Neutrophil (primary cell): ENCODE measurements around the gene TREM1.

Experiments
- H3K27ac ChIP-seq: fragments of 200-600 bp; sonication (generic); 2 replicates; pipeline ENCODE4 v1.5.1; 2016; ENCODE audit warnings: mild to moderate bottlenecking, moderate library complexity
- H3K27me3 ChIP-seq: fragments of 200-600 bp; sonication (generic); 2 replicates; pipeline ENCODE4 v1.6.0; 2016; ENCODE audit warnings: mild to moderate bottlenecking
- H3K36me3 ChIP-seq: fragments of 200-600 bp; sonication (generic); 2 replicates; pipeline ENCODE4 v1.5.1; 2017
- H3K4me1 ChIP-seq, 2 experiments: fragments of 200-600 bp in 1 of 2; sonication (generic) in 1 of 2; 1 replicate in 1 of 2; 2 replicates in 1 of 2; pipeline versions ENCODE4 v1.5.1 to v1.6.1; 2013 to 2016; ENCODE audit warnings: low read depth in 1 of 2, low read length in 1 of 2, mild to moderate bottlenecking in 1 of 2, moderate library complexity in 1 of 2; ENCODE audit not compliant: control insufficient read depth in 1 of 2, insufficient read depth in 1 of 2
- H3K4me3 ChIP-seq, 2 experiments: fragments of 200-600 bp in 1 of 2; sonication (generic) in 1 of 2; 1 replicate in 1 of 2; 2 replicates in 1 of 2; pipeline ENCODE4 v1.5.1; 2013 to 2016; ENCODE audit warnings: low read depth in 1 of 2, low read length in 1 of 2, mild to moderate bottlenecking in 1 of 2, moderate library complexity in 1 of 2
- H3K9me3 ChIP-seq: fragments of 200-600 bp; sonication (generic); 2 replicates; pipeline ENCODE4 v1.5.1; 2016
- CTCF ChIP-seq: fragments of 200-600 bp; sonication (generic); IDR thresholded peaks from 2 replicates; pipeline ENCODE4 v1.5.1; 2016; ENCODE audit warnings: antibody characterized with exemption

Gene TREM1

DNA sequence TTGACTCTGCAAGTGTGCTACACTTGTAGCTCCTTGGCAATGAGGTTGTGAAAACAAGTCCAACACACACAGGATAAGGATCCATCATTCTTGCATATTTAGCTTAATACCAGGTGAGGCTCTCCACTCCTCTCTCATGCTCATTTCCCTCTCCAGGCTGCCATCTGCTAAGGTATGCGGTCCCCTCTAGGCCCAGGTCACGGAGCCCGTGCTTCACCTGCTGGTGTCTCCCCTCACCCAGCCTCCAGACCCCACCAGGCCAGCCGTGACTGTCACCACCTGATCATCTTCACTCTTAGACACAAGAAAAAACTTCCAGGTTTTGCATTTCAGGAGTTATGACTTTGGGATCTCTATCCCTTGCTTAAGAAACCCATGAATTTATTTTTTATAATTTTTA is 34.7 kb upstream of the TREM1 start:
- no peak for TF ChIP-seq CTCF
- Histone ChIP-seq H3K27ac (no peak overlapping the region), H3K27me3 (peaks cover 32% of the 10 kb centered on the region), H3K36me3 (no peaks in the 10 kb centered on the region), H3K4me1 (peaks cover 9 to 10% of the 10 kb centered on the region in 2 experiments), H3K4me3 (no peak overlapping the region), H3K9me3 (no peaks in the 10 kb centered on the region)

DNA sequence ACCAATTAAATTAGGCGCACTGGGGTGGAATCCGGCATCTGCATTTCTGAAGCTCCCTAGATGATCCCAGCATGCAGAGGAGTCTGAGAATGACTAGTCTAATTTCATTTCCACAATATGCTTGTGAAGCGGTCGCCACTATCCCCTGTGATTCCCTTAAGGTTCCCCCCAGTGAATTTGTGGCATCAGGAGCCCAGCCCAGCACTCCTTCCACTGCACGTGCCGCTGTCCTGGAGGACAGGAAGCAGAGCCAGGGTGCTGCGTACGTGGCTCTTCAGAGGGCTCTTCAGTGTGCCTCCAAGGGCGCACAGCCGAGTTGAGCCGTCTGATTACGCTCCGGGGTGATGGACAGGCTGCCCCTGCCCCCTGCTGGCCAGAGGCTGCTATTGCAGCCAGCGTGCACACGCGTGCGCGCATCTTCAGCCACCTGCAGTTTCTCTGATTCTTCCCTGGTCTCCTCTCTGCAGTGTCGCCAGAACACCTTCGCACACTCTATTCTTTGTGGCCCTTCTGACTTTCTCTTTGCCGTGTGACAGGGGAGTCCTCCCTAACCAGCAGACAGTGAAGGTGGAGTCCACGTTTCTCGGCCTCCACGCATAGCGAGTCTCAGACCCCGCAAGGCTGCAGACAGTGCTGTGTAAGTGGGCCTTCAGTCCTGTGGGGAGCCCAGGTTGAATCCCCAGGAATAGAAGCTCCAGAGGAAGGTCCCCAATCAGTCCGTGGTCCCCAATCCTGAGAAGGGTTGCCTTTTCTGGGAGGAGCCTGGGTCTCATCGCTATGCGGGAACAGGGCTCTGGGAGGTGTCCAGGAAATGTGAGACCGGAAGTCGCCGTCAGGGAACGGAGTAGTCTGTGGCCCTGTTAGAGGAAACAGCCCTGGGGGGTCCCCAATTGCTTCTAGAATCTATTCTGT is 32.4 kb upstream of the TREM1 start:
- Histone ChIP-seq H3K27ac (peak overlapping the region; percentile 48), H3K4me3 (peak overlapping the region; percentile 45 to 49), H3K4me1 (peaks cover 9 to 10% of the 10 kb centered on the region in 2 experiments), H3K27me3 (peaks cover 33% of the 10 kb centered on the region), H3K9me3 (no peaks in the 10 kb centered on the region), H3K36me3 (no peaks in the 10 kb centered on the region)
- peak; percentile 99 for TF ChIP-seq CTCF

- Histone ChIP-seq H3K27ac (peak overlapping the region; percentile 48), H3K9me3 (no peaks in the 10 kb centered on the region), H3K4me1 (peaks cover 9 to 10% of the 10 kb centered on the region in 2 experiments), H3K36me3 (no peaks in the 10 kb centered on the region), H3K4me3 (peak overlapping the region; percentile 45 to 49), H3K27me3 (peaks cover 39% of the 10 kb centered on the region)
- no peak for TF ChIP-seq CTCF
Observed at GRCh38 chr6:41318261-41318653, 31.8 kb upstream of the TREM1 start.

- peaks cover 48% of the 10 kb centered on the region for H3K27me3 ChIP-seq
- no peaks in the 10 kb centered on the region for H3K9me3 ChIP-seq
- peaks cover 9 to 10% of the 10 kb centered on the region in 2 experiments for H3K4me1 ChIP-seq
- H3K4me3 ChIP-seq, result no peak overlapping the region
- H3K27ac ChIP-seq, result no peak overlapping the region
- H3K36me3 ChIP-seq, result no peaks in the 10 kb centered on the region
- TF ChIP-seq CTCF, result no peak
Observed at GRCh38 chr6:41315943-41316620, 29.6 kb upstream of the TREM1 start.

- Histone ChIP-seq H3K36me3 (no peaks in the 10 kb centered on the region), H3K4me3 (no peak overlapping the region), H3K27me3 (peaks cover 48% of the 10 kb centered on the region), H3K9me3 (no peaks in the 10 kb centered on the region), H3K27ac (no peak overlapping the region), H3K4me1 (peaks cover 9 to 10% of the 10 kb centered on the region in 2 experiments)
- TF ChIP-seq CTCF, result no peak
Observed at GRCh38 chr6:41315203-41315602, 28.7 kb upstream of the TREM1 start.
